ENCODE results near the gene CCNJL. TPM values are rescaled to one million over a fixed set of nuclear protein-coding genes. Genes with fewer than 3 reads are reported as not detected.

The CCNJL gene
- total and polyA plus RNA-seq, 2 experiments from 2014 or later, result 28.4 to 29.2 TPM

GRCh38 chr5:160213537-160213936 lies 98.8 kb downstream of the CCNJL start:
- peaks cover 4% of the 10 kb centered on the region for H3K27me3 Mint-ChIP-seq (ENCODE audit: insufficient read depth, low read depth, poor library complexity)
- TF ChIP-seq NANOG (IDR thresholded peaks at IDR 0.05; ENCODE audit: borderline replicate concordance) (no peak), ETS1 (IDR thresholded peaks at IDR 0.05) (no peak), JUNB (IDR thresholded peaks at IDR 0.05; ENCODE audit: unreplicated experiment) (no peak), POLR2AphosphoS5 (IDR thresholded peaks at IDR 0.05; ENCODE audit: low read depth) (no peak), ZNF331 (CRISPR knock-in tag; IDR thresholded peaks at IDR 0.05; ENCODE audit: low read depth) (no peak), STAT1 (IDR thresholded peaks at IDR 0.05; ENCODE audit: unreplicated experiment) (no peak), ZNF114 (CRISPR knock-in tag; IDR thresholded peaks at IDR 0.05) (no peak), EZH2 (IDR thresholded peaks at IDR 0.05; ENCODE audit: low read depth, unreplicated experiment) (no peak), CREB1 (CRISPR knock-in tag; IDR thresholded peaks at IDR 0.05; ENCODE audit: low read depth) (no peak), EZH2phosphoT487 (IDR thresholded peaks at IDR 0.05; ENCODE audit: unreplicated experiment) (no peak)
- TF ChIP-seq, protein P1, sequence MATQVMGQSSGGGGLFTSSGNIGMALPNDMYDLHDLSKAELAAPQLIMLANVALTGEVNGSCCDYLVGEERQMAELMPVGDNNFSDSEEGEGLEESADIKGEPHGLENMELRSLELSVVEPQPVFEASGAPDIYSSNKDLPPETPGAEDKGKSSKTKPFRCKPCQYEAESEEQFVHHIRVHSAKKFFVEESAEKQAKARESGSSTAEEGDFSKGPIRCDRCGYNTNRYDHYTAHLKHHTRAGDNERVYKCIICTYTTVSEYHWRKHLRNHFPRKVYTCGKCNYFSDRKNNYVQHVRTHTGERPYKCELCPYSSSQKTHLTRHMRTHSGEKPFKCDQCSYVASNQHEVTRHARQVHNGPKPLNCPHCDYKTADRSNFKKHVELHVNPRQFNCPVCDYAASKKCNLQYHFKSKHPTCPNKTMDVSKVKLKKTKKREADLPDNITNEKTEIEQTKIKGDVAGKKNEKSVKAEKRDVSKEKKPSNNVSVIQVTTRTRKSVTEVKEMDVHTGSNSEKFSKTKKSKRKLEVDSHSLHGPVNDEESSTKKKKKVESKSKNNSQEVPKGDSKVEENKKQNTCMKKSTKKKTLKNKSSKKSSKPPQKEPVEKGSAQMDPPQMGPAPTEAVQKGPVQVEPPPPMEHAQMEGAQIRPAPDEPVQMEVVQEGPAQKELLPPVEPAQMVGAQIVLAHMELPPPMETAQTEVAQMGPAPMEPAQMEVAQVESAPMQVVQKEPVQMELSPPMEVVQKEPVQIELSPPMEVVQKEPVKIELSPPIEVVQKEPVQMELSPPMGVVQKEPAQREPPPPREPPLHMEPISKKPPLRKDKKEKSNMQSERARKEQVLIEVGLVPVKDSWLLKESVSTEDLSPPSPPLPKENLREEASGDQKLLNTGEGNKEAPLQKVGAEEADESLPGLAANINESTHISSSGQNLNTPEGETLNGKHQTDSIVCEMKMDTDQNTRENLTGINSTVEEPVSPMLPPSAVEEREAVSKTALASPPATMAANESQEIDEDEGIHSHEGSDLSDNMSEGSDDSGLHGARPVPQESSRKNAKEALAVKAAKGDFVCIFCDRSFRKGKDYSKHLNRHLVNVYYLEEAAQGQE (IDR thresholded peaks at IDR 0.05; ENCODE audit: unreplicated experiment), result no peak
- TF ChIP-seq, protein P2, sequence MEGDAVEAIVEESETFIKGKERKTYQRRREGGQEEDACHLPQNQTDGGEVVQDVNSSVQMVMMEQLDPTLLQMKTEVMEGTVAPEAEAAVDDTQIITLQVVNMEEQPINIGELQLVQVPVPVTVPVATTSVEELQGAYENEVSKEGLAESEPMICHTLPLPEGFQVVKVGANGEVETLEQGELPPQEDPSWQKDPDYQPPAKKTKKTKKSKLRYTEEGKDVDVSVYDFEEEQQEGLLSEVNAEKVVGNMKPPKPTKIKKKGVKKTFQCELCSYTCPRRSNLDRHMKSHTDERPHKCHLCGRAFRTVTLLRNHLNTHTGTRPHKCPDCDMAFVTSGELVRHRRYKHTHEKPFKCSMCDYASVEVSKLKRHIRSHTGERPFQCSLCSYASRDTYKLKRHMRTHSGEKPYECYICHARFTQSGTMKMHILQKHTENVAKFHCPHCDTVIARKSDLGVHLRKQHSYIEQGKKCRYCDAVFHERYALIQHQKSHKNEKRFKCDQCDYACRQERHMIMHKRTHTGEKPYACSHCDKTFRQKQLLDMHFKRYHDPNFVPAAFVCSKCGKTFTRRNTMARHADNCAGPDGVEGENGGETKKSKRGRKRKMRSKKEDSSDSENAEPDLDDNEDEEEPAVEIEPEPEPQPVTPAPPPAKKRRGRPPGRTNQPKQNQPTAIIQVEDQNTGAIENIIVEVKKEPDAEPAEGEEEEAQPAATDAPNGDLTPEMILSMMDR (conservative IDR thresholded peaks at IDR 0.05; ENCODE audit: low read depth in 2 of 2), result no peak
- TF ChIP-seq, protein P3, sequence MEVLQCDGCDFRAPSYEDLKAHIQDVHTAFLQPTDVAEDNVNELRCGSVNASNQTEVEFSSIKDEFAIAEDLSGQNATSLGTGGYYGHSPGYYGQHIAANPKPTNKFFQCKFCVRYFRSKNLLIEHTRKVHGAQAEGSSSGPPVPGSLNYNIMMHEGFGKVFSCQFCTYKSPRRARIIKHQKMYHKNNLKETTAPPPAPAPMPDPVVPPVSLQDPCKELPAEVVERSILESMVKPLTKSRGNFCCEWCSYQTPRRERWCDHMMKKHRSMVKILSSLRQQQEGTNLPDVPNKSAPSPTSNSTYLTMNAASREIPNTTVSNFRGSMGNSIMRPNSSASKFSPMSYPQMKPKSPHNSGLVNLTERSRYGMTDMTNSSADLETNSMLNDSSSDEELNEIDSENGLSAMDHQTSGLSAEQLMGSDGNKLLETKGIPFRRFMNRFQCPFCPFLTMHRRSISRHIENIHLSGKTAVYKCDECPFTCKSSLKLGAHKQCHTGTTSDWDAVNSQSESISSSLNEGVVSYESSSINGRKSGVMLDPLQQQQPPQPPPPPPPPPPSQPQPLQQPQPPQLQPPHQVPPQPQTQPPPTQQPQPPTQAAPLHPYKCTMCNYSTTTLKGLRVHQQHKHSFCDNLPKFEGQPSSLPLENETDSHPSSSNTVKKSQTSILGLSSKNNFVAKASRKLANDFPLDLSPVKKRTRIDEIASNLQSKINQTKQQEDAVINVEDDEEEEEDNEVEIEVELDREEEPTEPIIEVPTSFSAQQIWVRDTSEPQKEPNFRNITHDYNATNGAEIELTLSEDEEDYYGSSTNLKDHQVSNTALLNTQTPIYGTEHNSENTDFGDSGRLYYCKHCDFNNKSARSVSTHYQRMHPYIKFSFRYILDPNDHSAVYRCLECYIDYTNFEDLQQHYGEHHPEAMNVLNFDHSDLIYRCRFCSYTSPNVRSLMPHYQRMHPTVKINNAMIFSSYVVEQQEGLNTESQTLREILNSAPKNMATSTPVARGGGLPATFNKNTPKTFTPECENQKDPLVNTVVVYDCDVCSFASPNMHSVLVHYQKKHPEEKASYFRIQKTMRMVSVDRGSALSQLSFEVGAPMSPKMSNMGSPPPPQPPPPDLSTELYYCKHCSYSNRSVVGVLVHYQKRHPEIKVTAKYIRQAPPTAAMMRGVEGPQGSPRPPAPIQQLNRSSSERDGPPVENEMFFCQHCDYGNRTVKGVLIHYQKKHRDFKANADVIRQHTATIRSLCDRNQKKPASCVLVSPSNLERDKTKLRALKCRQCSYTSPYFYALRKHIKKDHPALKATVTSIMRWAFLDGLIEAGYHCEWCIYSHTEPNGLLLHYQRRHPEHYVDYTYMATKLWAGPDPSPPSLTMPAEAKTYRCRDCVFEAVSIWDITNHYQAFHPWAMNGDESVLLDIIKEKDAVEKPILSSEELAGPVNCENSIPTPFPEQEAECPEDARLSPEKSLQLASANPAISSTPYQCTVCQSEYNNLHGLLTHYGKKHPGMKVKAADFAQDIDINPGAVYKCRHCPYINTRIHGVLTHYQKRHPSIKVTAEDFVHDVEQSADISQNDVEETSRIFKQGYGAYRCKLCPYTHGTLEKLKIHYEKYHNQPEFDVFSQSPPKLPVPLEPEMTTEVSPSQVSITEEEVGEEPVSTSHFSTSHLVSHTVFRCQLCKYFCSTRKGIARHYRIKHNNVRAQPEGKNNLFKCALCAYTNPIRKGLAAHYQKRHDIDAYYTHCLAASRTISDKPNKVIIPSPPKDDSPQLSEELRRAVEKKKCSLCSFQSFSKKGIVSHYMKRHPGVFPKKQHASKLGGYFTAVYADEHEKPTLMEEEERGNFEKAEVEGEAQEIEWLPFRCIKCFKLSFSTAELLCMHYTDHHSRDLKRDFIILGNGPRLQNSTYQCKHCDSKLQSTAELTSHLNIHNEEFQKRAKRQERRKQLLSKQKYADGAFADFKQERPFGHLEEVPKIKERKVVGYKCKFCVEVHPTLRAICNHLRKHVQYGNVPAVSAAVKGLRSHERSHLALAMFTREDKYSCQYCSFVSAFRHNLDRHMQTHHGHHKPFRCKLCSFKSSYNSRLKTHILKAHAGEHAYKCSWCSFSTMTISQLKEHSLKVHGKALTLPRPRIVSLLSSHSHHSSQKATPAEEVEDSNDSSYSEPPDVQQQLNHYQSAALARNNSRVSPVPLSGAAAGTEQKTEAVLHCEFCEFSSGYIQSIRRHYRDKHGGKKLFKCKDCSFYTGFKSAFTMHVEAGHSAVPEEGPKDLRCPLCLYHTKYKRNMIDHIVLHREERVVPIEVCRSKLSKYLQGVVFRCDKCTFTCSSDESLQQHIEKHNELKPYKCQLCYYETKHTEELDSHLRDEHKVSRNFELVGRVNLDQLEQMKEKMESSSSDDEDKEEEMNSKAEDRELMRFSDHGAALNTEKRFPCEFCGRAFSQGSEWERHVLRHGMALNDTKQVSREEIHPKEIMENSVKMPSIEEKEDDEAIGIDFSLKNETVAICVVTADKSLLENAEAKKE (CRISPR knock-in tag; IDR thresholded peaks at IDR 0.05), result no peak
- no peaks in the 10 kb centered on the region for H3K9me3 Mint-ChIP-seq
- no peak for DNase-seq (ENCODE audit: low spot score)
- H3K27me3 ChIP-seq (ENCODE audit: insufficient read depth), result no peaks in the 10 kb centered on the region
- no peaks in the 10 kb centered on the region for H3K36me3 Mint-ChIP-seq (ENCODE audit: low read depth)
- no peak overlapping the region for H3K4me3 ChIP-seq
- no peak overlapping the region for H3K4me2 ChIP-seq
- H3K4me3 Mint-ChIP-seq, result no peak overlapping the region
- H3F3A ChIP-seq (replicated peaks; ENCODE audit: low read depth), result no peaks in the 10 kb centered on the region
- H4K20me1 ChIP-seq (replicated peaks; ENCODE audit: insufficient read depth), result no peaks in the 10 kb centered on the region
- peak overlapping the region; percentile 48; the same call in 1 of the 2 replicates for H2AFZ ChIP-seq
- no peaks in the 10 kb centered on the region for H3K4me1 ChIP-seq (ENCODE audit: insufficient read depth)
- no peaks in the 10 kb centered on the region for H3K4me1 Mint-ChIP-seq
- H3K79me2 ChIP-seq (replicated peaks; ENCODE audit: insufficient read depth), result no peaks in the 10 kb centered on the region
- no peak overlapping the region for H3K27ac Mint-ChIP-seq
- peak; percentile 41; the same call in 2 of the 3 replicates for ATAC-seq
- H3K9me2 ChIP-seq (ENCODE audit: insufficient read depth), result no peaks in the 10 kb centered on the region
- no peaks in the 10 kb centered on the region for H3K36me3 ChIP-seq (ENCODE audit: insufficient read depth)
- no peak overlapping the region for H3K27ac ChIP-seq (ENCODE audit: low read depth)
